ENCODE data around the gene BATF2. TPM values are rescaled to one million over a fixed set of nuclear protein-coding genes. Genes with fewer than 3 reads are reported as not detected.

BATF2 gene
- total RNA-seq, 2 donors from 2014 or later, result 14.1 to 20.7 TPM

GRCh38 chr11:64963072-64963631, 33.6 kb downstream of the BATF2 start:
- intact Hi-C loops (cut with DNase I), result no loop called here
- no peaks in the 10 kb centered on the region for H3K27me3 ChIP-seq
- no peaks in the 10 kb centered on the region for H3K9me3 ChIP-seq

GRCh38 chr11:64960719-64961118, 36.1 kb downstream of the BATF2 start:
- Histone ChIP-seq H3K4me1 (no peaks in the 10 kb centered on the region), H3K36me3 (no peaks in the 10 kb centered on the region), H3K9me3 (no peaks in the 10 kb centered on the region), H3K4me3 (no peak overlapping the region), H3K27me3 (no peaks in the 10 kb centered on the region), H3K27ac (no peak overlapping the region), H3K9ac (ENCODE audit: low read depth in 2 of 2, low read length in 2 of 2) (no peak overlapping the region)
- intact Hi-C loops (cut with DNase I), result no loop called here
- no peak for DNase-seq
- no peak for TF ChIP-seq CTCF (IDR thresholded peaks at IDR 0.05)

More at GRCh38 chr11:64963072-64963631, 33.6 kb downstream of the BATF2 start:
- H3K9ac ChIP-seq (ENCODE audit: low read depth in 2 of 2, low read length in 2 of 2), result no peak overlapping the region
- H3K36me3 ChIP-seq, result no peaks in the 10 kb centered on the region
- no peak for DNase-seq
- no peak overlapping the region for H3K4me3 ChIP-seq
- H3K27ac ChIP-seq, result no peak overlapping the region
- H3K4me1 ChIP-seq, result no peaks in the 10 kb centered on the region
- TF ChIP-seq CTCF (IDR thresholded peaks at IDR 0.05), result no peak

- H3K4me3 ChIP-seq, result no peak overlapping the region
- TF ChIP-seq CTCF (IDR thresholded peaks at IDR 0.05), result no peak
- H3K27me3 ChIP-seq, result no peaks in the 10 kb centered on the region
- no peak overlapping the region for H3K9ac ChIP-seq (ENCODE audit: low read depth in 2 of 2, low read length in 2 of 2)
- no peak overlapping the region for H3K27ac ChIP-seq
- no peaks in the 10 kb centered on the region for H3K4me1 ChIP-seq
- no peaks in the 10 kb centered on the region for H3K36me3 ChIP-seq
- intact Hi-C loops (cut with DNase I), result no loop called here
- H3K9me3 ChIP-seq, result no peaks in the 10 kb centered on the region
- no peak for DNase-seq
Observed at GRCh38 chr11:64959498-64959897, 37.3 kb downstream of the BATF2 start.

- Histone ChIP-seq H3K36me3 (no peaks in the 10 kb centered on the region), H3K9ac (ENCODE audit: low read depth in 2 of 2, low read length in 2 of 2) (no peak overlapping the region), H3K9me3 (no peaks in the 10 kb centered on the region), H3K4me1 (no peaks in the 10 kb centered on the region), H3K4me3 (no peak overlapping the region), H3K27me3 (no peaks in the 10 kb centered on the region), H3K27ac (no peak overlapping the region)
- no peak for TF ChIP-seq CTCF (IDR thresholded peaks at IDR 0.05)
- intact Hi-C loops (cut with DNase I), result no loop called here
- no peak for DNase-seq
Observed at GRCh38 chr11:64954201-64954600, 42.6 kb downstream of the BATF2 start.

GRCh38 chr11:64951529-64951928, 45.2 kb downstream of the BATF2 start:
- Histone ChIP-seq H3K9ac (ENCODE audit: low read depth in 2 of 2, low read length in 2 of 2) (no peak overlapping the region), H3K4me1 (no peaks in the 10 kb centered on the region), H3K27me3 (no peaks in the 10 kb centered on the region), H3K27ac (no peak overlapping the region), H3K9me3 (no peaks in the 10 kb centered on the region), H3K36me3 (no peaks in the 10 kb centered on the region), H3K4me3 (no peak overlapping the region)
- TF ChIP-seq CTCF (IDR thresholded peaks at IDR 0.05), result no peak
- intact Hi-C loops (cut with DNase I), result no loop called here
- no peak for DNase-seq
